GM18511 (cell line): ENCODE results near the gene MARK1.
A peak's percentile ranks its signal among the peaks of the same experiment; 100 is the strongest.

Experiments
- ATAC-seq: cut with Tn5 transposase; IDR thresholded peaks from one replicate; pipeline ENCODE4 v1.9.1; 2021; ENCODE audit warnings: mild to moderate bottlenecking, moderate library complexity; ENCODE audit not compliant: unreplicated experiment

The MARK1 gene

DNA sequence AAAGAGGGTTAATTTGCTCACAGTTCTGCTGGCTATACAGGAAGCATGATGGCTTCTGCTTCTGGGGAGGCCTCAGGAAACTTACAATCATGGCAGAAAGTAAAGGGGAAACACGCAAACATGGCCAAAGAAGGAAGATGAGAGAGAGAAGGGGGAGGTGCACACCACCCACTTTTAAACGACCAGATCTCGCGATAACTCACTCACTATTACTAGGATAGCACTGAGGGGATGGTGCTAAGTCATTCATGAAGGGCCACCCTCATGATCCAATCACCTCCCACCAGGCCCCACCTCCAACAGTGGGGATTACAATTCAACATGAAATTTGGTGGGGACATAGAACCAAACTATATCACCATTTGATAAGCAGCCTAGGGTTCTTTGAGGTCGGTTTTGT lies 159.9 kb downstream of the MARK1 start:
- no peak for ATAC-seq

DNA sequence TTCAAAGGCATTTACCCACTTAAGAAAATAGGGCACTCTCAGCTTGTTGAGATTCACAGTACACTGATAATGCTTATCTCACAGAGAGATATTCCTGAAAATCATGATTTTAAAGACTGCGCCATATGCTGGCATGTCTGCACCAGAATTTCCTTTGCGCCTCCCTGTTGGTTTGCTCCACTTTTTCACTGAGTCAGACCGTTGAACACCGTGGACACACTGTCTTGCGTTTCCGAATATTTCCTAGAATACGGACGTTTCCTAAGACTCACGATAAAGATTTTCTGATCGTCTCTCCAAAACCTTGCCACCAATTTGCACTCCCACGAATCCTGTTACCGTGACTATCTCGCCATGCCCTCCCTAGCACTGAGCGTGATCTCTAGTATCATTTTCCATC lies 161.7 kb downstream of the MARK1 start:
- no peak for ATAC-seq

DNA sequence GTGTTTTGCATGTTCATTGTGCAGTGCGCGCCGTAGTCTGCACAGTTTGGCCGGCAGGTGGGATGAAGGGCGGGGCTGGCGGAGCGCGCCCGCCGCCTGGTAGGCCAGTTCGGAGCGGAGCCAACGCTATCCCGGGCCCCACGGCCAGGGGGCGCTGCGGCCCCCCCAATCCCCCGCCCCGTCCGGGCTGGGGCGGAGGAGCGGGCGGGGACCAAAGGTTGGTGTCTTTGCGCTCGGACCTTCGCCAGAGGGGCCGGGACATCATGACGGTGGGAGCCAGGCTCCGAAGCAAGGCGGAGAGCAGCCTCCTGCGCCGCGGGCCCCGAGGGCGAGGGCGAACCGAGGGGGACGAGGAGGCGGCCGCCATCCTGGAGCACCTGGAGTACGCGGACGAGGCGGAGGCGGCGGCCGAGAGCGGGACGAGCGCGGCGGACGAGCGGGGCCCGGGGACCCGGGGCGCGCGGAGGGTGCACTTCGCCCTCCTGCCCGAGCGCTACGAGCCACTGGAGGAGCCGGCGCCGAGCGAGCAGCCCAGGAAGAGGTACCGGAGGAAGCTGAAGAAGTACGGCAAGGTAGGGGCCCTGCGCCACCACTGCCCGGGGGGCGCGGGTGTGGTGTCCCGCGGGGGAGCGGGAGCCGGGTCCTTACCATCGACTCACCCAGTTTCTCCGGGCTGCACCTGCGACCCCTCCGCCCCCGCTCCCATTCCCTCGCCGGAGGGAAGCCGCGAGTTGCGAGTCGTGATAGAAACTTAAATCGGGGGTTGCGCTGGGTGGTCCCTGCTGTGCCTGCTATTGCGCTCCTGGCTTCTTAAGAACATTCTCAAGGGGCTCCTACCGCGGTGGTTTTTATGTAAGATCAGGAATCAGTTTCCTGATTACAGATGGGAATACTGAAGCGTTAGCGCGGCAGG lies 162.5 kb downstream of the MARK1 start, which contains the start of gene C1orf115:
Gene C1orf115 (plus strand): TSS at position 224 of the 913 bp plus-strand sequence. CDS start 40 bp downstream, at position 264.
- ATAC-seq = peak; percentile 95

DNA sequence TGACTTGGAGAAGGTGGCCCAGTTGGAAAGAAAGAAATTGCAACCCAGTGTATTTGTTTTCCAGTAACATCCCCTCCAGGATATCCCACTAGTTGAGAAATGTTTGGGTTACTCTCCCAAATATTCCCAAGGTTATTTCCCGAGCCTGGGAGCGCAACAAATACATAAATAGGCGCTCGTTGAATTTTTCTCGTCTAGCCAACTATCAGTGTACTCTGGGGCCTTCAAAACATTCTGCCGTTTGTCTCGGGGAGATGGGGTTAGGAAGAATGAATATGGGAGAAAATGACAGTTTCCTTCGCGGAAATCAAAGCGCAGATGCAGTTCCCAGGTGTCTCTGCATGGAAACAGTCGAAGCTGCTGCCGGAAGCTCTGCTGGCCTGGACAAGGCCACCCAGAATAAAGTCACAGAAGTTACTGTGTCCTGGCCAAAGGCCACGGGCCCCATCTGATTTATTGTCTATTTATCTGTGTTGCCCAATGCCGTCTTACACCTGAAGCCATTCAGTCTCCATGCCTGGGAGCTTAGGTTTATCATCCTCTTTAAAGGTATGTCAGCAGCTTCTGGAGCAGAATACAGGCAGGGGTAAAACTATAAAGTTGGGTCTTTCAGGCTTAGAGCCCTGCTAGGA lies 163.2 kb downstream of the MARK1 start:
- no peak for ATAC-seq

DNA sequence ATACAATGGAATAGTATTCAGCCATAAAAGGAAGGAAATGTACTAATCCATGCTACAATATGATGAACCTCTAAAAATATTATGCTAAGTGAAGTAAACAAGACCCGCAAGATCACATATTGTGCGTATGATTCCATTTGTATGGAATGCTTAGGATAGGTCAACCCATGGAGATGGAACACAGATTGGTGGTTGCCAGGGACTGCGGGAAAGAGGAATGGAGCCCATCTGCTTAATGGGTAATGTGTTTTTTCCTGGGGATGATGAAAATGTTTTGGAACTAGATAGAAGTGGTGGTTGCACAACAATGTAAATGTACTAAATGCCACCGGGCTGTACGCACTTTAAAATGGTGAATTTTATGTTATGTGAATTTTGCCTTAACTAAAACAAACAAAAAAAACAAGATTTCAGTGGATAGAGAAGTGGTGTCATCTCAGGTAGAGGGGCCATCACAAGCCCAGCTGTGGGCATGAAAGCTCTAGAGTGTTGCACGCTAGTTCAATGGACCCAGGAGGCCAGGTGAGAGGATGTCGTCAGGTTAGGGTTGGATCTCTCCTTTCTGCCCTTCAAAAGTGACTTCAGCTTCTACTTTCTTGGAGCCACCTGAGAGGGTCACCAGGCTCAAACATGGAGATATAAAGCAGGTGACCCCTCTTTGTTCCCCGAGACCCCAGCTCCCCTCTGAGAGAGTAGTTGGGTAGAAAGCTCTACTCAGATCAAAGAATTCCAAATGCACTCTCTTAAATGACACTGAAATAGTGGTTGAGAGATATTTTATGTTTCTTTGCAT lies 164.7 kb downstream of the MARK1 start:
- ATAC-seq = no peak

DNA sequence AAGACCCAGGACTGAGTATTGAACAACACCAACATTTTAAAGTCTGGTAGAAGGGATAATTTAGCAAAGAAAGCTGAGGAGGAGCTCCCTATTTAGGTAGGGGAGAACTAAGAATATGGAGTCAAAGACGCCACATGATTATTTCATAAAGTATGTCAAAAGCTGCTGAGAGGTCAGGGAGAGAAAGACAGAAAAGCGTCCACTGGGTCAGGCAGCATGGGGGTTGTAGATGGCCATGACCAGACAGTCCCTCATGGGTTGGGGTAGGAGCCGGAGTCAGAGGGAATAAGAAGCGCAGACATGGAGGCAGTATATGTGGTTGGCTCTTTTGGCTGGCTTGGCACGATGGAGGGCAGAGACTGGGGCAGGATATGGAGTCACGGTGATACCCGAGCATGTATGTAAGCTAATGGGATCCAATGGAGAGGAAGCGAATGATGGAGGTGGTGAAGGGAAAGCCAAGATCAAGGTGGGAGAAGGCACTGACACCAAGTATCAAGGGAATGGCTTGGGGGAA lies 167.0 kb downstream of the MARK1 start:
- no peak for ATAC-seq

DNA sequence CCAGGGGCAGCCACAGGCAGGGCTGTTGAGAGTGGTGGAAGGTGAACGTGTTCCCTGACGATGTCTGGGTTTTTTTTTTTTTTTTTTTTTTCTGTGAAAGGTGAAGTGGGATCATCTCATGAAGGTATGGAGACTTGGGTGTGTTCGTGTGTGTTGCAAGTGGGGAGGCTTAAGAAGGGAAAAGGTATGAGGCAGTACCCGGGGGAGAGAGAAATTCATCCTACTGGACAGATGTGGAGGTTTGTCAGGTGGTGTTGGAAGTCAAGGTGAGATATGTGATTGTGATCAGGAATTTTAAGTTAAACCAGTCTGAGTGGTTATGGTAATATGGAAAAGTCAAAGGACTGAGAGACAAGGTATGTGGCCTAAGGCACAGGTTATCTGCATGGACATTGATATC lies 167.5 kb downstream of the MARK1 start:
- no peak for ATAC-seq

DNA sequence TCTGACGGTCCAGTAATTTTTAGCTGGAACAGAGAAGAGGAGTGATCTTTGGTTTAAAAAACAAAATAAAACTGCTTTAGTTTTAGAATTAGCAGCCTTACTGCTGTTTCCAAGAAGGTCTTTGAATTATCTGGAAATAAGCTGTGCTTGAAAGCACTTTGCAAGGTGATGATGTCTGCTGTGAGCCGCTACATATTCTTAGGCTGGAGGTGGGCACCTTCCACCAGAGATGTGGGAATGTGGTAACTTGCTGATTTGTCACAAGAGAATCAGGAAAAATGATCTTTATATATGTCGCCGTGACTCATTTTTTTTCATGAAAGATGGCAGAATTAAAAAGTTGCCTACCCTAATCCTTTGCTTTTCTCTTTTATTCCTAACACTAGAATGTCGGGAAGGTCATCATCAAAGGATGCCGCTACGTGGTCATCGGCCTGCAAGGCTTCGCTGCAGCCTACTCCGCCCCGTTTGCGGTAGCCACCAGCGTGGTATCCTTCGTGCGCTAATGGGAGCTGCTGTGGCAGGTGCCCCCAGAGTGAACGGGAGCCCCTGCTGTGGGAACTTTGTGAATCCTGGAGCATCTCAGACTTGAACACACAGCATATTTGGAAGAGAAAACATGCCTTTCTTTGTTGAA lies 168.4 kb downstream of the MARK1 start:
- ATAC-seq = no peak

DNA sequence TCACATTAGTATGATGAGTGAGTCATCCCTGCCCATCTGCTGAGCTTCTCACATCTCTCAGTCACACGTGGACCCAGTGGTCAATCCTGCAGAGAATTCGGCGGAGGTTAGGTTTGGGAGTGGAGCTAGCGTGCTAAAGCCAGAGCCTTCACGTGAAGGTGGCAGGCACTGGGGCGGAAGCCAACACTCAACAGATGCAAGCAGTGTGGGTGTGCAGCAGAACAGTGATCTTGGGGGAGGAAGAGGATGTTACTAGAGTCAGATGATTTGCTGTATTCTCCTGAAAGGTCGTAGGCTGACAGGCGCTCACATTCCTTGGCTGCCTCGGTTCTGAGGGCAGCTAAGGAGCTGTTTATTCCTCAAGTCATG lies 168.9 kb downstream of the MARK1 start:
- peak; percentile 79 for ATAC-seq

DNA sequence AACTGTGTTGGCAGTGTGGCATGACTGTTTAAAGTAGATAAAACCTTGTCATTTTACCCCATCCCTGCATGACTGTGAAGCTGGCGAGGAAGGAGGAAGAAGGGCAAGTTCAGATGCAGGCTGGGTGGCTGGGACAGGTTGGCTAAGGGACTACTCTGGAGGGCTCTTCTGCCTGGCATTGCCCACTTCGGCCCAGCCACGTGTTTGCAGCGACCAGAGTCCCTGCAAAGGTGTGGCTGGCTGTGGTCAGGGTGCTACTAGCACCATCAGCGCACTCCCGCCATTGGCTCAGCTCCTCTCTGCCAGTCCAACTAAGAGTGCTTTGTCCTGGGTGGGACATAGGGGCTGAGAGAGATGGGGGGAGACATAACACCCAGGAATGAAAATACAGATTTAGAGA lies 169.4 kb downstream of the MARK1 start:
- ATAC-seq = no peak

DNA sequence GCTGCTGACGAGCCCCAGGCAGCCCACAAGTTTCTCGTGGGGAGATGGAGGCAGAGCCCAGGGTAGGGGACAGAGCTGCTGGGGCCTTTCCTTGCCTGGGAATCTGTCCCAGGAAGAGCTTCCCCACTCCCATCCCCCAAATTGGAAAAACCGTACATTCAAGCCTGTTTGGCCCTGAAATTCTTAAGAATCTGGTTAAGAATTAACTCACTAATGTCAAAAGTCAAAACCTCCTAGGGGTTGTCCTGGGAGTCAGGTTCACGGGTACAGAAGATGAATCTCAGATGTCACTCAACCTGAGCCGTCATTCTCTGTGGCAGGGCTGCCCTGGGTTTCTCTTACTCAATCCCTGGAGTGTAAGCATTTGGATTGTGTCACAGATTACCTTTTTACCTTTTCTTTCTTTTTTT lies 170.7 kb downstream of the MARK1 start:
- no peak for ATAC-seq

DNA sequence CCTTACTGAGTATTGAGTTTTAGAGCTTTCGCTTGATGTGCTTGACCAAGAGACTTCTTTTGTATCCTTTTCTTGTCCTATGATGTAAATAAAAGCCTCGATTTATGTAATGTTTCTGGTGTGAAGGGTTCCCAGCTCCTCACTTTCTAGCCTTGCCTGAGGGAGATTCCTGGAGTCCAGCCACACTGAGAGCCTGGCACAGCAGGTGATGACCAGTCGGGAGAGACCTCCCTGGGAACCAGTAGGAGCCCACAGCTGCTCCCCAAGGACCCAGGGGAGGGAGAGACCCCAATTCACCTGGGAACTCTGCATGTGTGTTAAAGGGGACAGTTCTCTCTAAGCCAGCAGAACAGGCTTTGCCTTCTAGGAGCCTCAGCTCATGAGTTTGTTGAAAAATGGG lies 171.1 kb downstream of the MARK1 start:
- no peak for ATAC-seq

DNA sequence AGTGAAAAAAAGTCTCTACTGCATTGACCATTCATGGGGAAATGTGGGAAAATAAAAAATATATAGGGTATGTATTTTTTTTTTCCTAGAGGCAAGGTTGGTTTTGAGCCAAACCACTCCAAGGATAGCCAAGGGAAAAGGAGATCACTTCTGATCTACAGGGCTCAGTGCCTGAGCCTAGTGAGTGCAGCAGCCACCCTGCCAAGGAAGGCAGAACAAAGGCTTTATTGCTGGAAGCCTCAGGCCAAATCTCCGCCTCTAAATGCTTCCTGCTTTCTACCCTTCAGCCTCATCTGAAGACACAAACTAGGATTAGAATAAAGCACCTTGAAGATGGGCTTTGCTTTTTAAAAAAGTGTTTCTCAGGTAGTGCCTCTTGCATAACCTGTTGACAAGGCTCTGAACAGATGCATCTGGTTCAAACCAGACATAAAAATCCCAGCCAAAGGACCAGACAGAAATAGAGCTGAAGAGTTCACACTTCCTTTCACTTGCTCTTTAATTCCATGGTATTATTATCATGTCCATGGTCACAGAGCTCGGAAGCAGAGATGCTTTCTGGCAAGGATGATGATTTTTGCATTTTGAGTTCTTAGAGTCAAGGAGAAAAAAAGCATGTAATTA lies 172.7 kb downstream of the MARK1 start:
- ATAC-seq = no peak

DNA sequence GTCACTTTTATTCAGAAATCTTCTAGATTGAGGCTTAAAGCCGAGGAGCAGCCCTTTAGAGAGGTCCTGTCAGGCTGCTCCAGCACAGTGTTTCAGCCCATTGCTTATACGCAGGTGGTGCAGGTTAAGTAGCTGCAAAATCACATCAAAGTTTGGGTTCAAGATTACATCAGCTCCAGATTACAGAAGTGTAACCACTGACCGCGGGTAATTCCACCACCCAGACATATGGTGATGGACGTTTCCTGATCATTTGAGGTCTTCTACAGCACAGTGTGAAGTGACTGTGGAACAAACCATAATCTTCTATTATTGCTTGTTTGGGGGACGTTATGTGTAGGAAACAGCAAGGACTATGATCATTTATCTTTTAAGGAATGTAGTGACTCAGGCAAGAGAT lies 174.0 kb downstream of the MARK1 start:
- ATAC-seq = peak; percentile 45

DNA sequence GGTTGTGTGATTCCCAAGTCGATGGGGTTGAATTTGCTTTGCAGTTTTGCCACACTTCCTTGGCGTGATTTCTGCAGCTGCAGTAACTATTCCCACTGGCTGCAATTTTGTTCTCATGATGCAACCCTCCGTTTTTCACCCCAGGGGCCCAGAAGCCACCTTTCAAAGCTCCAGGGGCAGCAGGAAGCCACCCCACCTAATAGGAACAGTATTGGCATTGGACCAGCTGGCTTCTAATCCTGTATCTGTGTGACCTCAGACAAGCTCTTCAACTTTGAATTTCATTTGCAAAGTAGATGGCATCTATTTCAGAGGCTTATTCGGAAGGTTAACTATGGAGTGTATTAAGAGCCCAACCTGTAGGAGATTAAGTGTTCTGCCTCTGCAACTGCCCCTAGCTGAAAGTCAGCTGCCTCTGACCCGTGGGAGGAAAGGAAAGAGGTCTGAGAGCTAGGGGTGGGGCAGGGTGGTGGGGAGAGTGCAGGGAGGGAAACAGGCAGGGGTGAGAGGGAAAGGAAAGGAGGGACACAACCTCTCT lies 174.9 kb downstream of the MARK1 start:
- ATAC-seq = no peak

DNA sequence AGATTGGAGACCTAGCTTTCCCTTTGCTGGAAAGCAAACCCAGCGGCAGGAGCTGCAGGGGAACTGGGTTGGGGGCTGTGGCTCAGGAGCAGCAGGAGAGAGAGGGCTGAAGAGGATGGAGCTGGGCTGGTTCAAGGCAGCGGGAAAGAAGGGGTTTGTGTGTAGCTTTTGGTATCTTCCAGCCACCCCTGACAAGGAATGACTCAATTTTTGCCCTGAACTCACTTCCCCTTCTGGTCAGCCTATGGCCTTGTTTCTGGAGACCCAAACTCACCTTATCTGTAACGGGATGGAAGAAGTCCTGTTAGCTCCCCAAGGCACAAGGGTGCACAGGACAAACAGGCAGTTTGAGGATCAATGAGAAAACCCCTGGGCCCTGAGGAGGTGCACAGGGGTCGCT lies 175.4 kb downstream of the MARK1 start:
- no peak for ATAC-seq

DNA sequence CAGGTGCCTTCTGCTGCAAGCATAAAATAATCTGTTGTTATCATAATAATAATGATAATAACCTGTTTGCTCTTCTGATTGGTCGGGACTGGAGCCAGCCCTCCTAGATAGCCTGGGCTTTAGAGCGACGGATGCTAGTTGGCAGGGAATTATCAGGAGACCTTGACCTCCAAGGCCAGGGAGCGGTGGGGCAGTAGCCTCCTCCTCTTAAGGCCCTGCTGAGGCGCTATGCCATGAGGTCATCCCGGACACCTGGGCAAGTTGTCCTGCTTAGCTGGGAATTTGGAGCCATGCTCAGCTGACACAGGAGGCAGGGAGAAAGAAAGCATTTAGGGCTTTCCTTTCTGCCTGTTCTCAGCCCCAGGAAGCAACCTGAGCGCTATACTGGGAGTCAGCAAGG lies 177.8 kb downstream of the MARK1 start:
- ATAC-seq = no peak

DNA sequence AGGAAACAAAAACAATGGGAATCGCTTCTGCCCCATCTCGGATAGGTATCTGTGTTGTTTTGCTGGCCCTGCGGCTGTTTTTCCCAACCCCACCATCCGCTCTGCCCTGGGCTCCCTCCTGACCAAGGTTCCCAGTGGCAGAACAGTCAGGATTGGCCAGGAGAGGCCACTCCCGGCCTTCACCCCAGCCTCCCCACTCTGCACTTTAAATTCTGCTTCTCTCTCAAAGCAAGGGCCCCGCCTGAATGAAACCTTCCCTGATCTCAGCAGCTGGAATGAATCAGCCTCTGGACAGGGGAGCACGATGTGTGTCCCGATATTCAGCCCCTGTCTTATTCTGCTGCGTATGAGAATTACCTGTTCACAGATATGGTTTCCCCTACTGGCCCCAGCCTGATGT lies 178.5 kb downstream of the MARK1 start:
- no peak for ATAC-seq

DNA sequence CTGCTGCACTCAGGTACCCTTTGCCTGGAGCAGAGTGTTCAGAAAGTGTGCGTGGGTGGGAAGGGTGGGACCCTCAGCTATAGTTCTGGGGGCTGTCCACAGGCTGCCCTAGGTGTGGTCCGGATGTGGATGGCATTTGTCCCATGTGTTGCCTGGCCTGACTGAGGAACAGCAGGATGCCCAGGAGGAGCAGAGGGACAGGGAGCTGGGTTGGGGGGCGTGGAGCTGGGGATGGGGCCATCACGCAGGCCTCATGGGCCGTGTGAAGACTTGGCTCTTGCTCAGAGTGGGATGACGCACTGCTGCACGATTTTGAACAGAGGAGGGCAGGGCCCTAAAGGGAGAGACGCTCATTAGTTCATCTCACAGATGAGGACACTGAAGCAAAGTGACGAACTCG lies 179.2 kb downstream of the MARK1 start:
- ATAC-seq = no peak

DNA sequence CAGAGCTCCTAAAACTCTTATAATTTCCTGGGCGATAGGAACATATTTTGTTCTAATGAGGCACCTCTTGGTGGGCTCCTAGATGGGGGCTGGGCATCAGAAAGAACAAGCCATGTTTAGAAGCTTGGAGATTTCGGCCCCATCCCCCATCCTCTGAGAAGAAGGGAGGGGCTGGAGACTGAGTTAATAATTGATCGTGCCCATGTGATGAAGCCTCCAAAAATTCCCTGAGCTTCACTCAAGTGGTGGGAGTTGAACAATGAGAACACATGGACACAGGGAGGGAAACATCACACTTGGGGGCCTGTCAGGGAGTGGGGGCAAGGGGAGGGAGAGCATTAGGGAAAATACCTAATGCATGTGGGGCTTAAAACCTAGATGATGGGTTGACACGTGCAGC lies 180.3 kb downstream of the MARK1 start:
- no peak for ATAC-seq
